Activated gamma-delta T cell treated with anti-CD3 and anti-CD28 coated beads, Interleukin-2, amount 50 U/mL, for 16 hours (primary cell): ENCODE data around the gene SLC5A11.
"Not testable (repeated sequence)": the region's sequence is repeated elsewhere in the genome, so short reads cannot be mapped to it uniquely, and the experiment has no call there.

ENCODE experiments used
- DNase-seq: peaks from one replicate; pipeline ENCODE4 v3.0.0-alpha.2; 2020; ENCODE audit warnings: low read depth

SLC5A11 gene

GRCh38 chr16:24861461-24861860 is 15.7 kb downstream of the SLC5A11 start:
- DNase-seq = no peak

- DNase-seq = no peak
Observed at GRCh38 chr16:24863582-24864437, 18.0 kb downstream of the SLC5A11 start.

GRCh38 chr16:24869033-24869432 is 23.3 kb downstream of the SLC5A11 start:
- DNase-seq = no peak

- DNase-seq = no peak
Observed at GRCh38 chr16:24871891-24872290, 26.1 kb downstream of the SLC5A11 start.

GRCh38 chr16:24873028-24873427 is 27.3 kb downstream of the SLC5A11 start:
- DNase-seq = no peak

- no peak for DNase-seq
Observed at GRCh38 chr16:24875466-24875865, 29.7 kb downstream of the SLC5A11 start.

- DNase-seq = no peak
Observed at GRCh38 chr16:24876231-24876630, 30.5 kb downstream of the SLC5A11 start.

GRCh38 chr16:24879684-24880083 is 33.9 kb downstream of the SLC5A11 start:
- no peak for DNase-seq

- no peak for DNase-seq
Observed at GRCh38 chr16:24883714-24884151, 38.0 kb downstream of the SLC5A11 start.

- no peak for DNase-seq
Observed at GRCh38 chr16:24887472-24887871, 41.7 kb downstream of the SLC5A11 start.

- no peak for DNase-seq
Observed at GRCh38 chr16:24890746-24891145, 45.0 kb downstream of the SLC5A11 start.

- DNase-seq = no peak
Observed at GRCh38 chr16:24896439-24896838, 50.7 kb downstream of the SLC5A11 start.

- not testable (repeated sequence) for DNase-seq
Observed at GRCh38 chr16:24897522-24897921, 51.8 kb downstream of the SLC5A11 start.

- DNase-seq = no peak
Observed at GRCh38 chr16:24900230-24900629, 54.5 kb downstream of the SLC5A11 start.

- no peak for DNase-seq
Observed at GRCh38 chr16:24906199-24906808, 60.5 kb downstream of the SLC5A11 start.

- DNase-seq = no peak
Observed at GRCh38 chr16:24906901-24907300, 61.1 kb downstream of the SLC5A11 start.

- DNase-seq = no peak
Observed at GRCh38 chr16:24908716-24909115, 63.0 kb downstream of the SLC5A11 start.

- no peak for DNase-seq
Observed at GRCh38 chr16:24909856-24910255, 64.1 kb downstream of the SLC5A11 start.

- DNase-seq = no peak
Observed at GRCh38 chr16:24915019-24915418, 69.3 kb downstream of the SLC5A11 start.

GRCh38 chr16:24915576-24915975 is 69.8 kb downstream of the SLC5A11 start:
- DNase-seq = no peak

GRCh38 chr16:24917236-24917635 is 71.5 kb downstream of the SLC5A11 start:
- DNase-seq = no peak

- no peak for DNase-seq
Observed at GRCh38 chr16:24917891-24918290, 72.1 kb downstream of the SLC5A11 start.

- DNase-seq = no peak
Observed at GRCh38 chr16:24918641-24919040, 72.9 kb downstream of the SLC5A11 start.

GRCh38 chr16:24919536-24919935 is 73.8 kb downstream of the SLC5A11 start:
- DNase-seq = no peak
